Stimulated activated effector memory CD8-positive, alpha-beta T cell treated with anti-CD3 and anti-CD28 coated beads, Interleukin-12 subunit alpha, Interleukin-12 subunit beta, amount 100 ng/mL, for 72 hours (primary cell): Measurements from ENCODE around the gene THRA.

Experiments
- ATAC-seq: fragments of 150-1000 bp; cut with Tn5 transposase; 2 replicates; pipeline ENCODE4 v1.10.0; 2021
- DNase-seq, 2 donors: peaks; one replicate each; pipeline ENCODE4 v3.0.0; 2021 to 2022; ENCODE audit warnings: low spot score in 2 of 2
- H3K27ac Mint-ChIP-seq: one replicate; pipeline ENCODE4 v1.8.0; 2022; ENCODE audit warnings: mild to moderate bottlenecking, mixed read lengths
- H3K36me3 Mint-ChIP-seq: one replicate; pipeline ENCODE4 v1.8.0; 2022; ENCODE audit warnings: mild to moderate bottlenecking, mixed read lengths
- H3K4me1 Mint-ChIP-seq: one replicate; pipeline ENCODE4 v1.8.0; 2022; ENCODE audit warnings: mixed read lengths
- H3K4me3 Mint-ChIP-seq: one replicate; pipeline ENCODE4 v1.8.0; 2022; ENCODE audit warnings: mild to moderate bottlenecking, mixed read lengths
- H3K9me3 Mint-ChIP-seq: one replicate; pipeline ENCODE4 v1.8.0; 2022; ENCODE audit warnings: mixed read lengths

THRA gene

DNA sequence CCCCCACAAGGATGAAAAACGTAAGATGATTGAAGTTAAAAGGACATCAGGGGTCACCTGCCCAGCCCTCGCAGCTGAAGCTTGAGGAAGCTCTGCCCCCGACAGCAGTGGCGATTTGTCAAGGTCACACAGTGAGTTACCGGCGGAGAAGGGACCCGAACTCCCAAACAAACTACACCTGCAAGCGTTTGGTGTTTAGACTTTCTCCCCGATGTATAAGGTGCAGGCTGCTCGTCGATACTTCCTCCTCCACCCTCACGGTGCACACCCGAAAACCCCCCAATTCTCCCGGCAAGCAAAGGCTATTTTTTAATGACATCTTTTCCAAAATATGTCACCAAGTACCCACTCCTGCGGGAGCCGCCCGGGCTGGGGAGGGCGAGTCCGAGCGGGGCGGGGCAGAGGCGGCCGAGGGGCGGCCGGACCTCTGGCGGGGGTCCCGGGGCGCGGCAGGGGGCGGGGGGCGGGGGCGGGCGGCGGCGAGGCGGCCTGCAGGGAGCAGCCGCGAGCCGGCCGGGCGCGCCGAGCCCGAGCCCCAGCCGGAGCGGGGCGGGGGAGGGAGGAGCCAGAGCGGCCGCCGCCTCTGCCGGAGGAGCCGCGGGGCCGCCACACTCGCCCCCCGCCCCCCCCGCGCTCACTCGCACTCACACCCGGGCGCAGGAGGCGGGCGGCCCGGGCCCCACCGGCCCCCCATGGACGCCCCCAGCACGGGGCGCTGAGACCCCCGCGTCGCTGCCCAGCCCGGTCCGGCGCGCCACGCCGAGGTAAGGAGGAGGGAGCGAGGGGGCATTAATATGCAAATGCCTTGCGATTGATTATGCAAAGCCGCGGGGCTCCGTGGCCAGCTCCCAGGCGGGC is at the start of gene THRA:
Gene THRA (plus strand): TSS at position 637 of the 858 bp plus-strand sequence. CDS start 11,524 bp downstream, outside the sequence.
- ATAC-seq (peak; percentile 88), DNase-seq (peak; percentile 53 to 77)
- no peaks in the 10 kb centered on the region for H3K36me3 Mint-ChIP-seq
- peaks cover 47% of the 10 kb centered on the region for H3K4me1 Mint-ChIP-seq
- H3K27ac Mint-ChIP-seq: peak within 1 kb of the TSS; percentile 95
- no peaks in the 10 kb centered on the region for H3K9me3 Mint-ChIP-seq
- peak within 1 kb of the TSS; percentile 82 for H3K4me3 Mint-ChIP-seq

DNA sequence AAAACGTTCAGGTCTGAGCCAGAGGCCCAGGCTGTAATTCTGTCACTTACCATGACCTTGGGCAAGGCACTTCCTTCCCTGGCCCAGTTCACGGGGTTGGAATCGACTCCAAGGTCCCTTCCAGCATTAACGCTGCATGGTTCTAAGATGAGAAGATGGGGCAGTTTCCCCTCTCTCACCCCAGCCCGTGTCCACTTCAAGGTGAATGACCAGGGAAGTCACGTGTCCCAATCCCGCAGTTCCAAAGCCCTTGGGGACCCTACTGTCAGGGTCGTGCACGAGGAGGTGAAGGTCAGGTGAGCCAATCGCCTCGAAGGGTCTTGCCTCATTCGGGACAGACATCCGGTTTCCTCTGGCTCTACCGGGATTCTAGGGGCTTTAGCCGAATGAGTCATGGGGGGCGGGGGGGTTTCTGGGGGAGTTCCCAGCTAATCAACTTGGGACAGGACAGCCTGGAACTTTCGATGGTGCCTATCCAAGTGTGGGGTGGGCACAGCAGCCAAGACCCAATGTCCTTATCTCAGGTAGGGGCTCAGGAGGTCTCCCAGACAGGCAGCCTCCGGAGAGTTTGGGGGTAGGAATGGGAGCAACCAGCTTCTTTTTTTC is 48.3 kb upstream of the THRA start:
- no peak overlapping the region for H3K4me3 Mint-ChIP-seq
- peaks cover 15% of the 10 kb centered on the region for H3K36me3 Mint-ChIP-seq
- no peak for DNase-seq
- no peak for ATAC-seq
- peaks cover 6% of the 10 kb centered on the region for H3K4me1 Mint-ChIP-seq
- no peak overlapping the region for H3K27ac Mint-ChIP-seq
- H3K9me3 Mint-ChIP-seq: no peaks in the 10 kb centered on the region

DNA sequence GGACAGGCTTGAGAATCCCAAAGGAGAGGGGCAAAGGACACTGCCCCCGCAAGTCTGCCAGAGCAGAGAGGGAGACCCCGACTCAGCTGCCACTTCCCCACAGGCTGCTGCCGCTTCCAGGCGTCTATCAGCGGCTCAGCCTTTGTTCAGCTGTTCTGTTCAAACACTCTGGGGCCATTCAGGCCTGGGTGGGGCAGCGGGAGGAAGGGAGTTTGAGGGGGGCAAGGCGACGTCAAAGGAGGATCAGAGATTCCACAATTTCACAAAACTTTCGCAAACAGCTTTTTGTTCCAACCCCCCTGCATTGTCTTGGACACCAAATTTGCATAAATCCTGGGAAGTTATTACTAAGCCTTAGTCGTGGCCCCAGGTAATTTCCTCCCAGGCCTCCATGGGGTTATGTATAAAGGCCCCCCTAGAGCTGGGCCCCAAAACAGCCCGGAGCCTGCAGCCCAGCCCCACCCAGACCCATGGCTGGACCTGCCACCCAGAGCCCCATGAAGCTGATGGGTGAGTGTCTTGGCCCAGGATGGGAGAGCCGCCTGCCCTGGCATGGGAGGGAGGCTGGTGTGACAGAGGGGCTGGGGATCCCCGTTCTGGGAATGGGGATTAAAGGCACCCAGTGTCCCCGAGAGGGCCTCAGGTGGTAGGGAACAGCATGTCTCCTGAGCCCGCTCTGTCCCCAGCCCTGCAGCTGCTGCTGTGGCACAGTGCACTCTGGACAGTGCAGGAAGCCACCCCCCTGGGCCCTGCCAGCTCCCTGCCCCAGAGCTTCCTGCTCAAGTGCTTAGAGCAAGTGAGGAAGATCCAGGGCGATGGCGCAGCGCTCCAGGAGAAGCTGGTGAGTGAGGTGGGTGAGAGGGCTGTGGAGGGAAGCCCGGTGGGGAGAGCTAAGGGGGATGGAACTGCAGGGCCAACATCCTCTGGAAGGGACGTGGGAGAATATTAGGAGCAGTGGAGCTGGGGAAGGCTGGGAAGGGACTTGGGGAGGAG is 47.5 kb upstream of the THRA start, which contains the start of gene CSF3:
Gene CSF3 (plus strand): TSS at position 436 of the 993 bp plus-strand sequence. CDS start 35 bp downstream, at position 471.
- Mint-ChIP-seq H3K36me3 (peaks cover 15% of the 10 kb centered on the region), H3K27ac (no peak within 1 kb of the TSS), H3K4me1 (peaks cover 6% of the 10 kb centered on the region), H3K4me3 (no peak within 1 kb of the TSS), H3K9me3 (no peaks in the 10 kb centered on the region)
- ATAC-seq: no peak
- no peak for DNase-seq

- H3K4me3 Mint-ChIP-seq: no peak overlapping the region
- H3K27ac Mint-ChIP-seq: peak overlapping the region; percentile 26
- ATAC-seq (no peak), DNase-seq (no peak)
- peaks cover 6% of the 10 kb centered on the region for H3K4me1 Mint-ChIP-seq
- no peaks in the 10 kb centered on the region for H3K9me3 Mint-ChIP-seq
- H3K36me3 Mint-ChIP-seq: peaks cover 20% of the 10 kb centered on the region
Observed at GRCh38 chr17:40015998-40016985, 46.5 kb upstream of the THRA start.

DNA sequence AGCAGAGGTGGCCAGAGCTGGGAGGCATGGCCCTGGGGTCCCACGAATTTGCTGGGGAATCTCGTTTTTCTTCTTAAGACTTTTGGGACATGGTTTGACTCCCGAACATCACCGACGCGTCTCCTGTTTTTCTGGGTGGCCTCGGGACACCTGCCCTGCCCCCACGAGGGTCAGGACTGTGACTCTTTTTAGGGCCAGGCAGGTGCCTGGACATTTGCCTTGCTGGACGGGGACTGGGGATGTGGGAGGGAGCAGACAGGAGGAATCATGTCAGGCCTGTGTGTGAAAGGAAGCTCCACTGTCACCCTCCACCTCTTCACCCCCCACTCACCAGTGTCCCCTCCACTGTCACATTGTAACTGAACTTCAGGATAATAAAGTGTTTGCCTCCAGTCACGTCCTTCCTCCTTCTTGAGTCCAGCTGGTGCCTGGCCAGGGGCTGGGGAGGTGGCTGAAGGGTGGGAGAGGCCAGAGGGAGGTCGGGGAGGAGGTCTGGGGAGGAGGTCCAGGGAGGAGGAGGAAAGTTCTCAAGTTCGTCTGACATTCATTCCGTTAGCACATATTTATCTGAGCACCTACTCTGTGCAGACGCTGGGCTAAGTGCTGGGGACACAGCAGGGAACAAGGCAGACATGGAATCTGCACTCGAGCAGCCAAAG is 45.2 kb upstream of the THRA start:
- ATAC-seq: no peak
- Mint-ChIP-seq H3K36me3 (peaks cover 27% of the 10 kb centered on the region), H3K4me3 (no peak overlapping the region), H3K27ac (peak overlapping the region; percentile 26), H3K4me1 (peaks cover 6% of the 10 kb centered on the region), H3K9me3 (no peaks in the 10 kb centered on the region)
- no peak for DNase-seq

- H3K4me1 Mint-ChIP-seq: peaks cover 6% of the 10 kb centered on the region
- peaks cover 27% of the 10 kb centered on the region for H3K36me3 Mint-ChIP-seq
- ATAC-seq (no peak), DNase-seq (no peak)
- no peaks in the 10 kb centered on the region for H3K9me3 Mint-ChIP-seq
- H3K27ac Mint-ChIP-seq: peak overlapping the region; percentile 60
- H3K4me3 Mint-ChIP-seq: no peak overlapping the region
Observed at GRCh38 chr17:40018211-40019121, 44.3 kb upstream of the THRA start.

DNA sequence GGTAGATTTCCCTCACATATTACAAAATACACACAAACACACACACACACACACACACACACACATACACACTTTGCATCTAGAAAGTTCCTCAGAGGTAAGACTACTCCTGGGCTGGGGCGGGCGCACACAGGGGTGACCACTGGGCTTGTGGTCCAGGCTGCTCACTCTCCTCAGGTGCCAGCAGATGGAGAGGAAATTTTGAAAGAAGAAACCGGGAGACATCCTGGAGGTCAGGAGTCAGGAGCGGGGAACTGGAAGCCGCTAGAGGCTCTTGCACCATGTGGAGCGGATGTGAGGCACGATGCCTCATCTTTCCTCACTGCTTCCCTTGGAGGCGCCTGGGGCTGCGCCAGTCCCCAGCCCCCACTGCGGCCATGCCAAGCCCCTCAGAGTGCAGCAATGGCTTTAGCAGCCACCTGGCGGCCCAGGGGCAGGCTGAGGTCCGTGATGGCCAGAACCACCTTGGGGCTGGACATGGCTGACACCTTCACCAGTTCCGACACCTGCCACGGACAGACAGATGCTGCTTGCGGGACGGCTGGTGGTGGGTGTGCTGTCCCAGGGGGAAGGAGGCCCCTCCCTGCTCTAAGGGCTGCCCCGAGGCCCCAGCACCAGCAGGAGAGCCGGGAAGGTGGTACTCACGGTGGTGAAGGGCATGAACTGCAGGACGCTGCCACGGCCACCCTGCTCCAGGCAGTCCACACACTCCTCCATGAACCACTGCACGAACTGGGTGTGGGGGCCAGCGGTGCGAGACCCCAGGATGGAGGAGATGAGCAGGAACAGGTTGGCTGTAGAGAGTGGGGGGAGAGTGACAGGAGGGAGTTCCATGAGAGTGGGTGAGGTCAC is 43.4 kb upstream of the THRA start:
- H3K27ac Mint-ChIP-seq: peak overlapping the region; percentile 60
- ATAC-seq: no peak
- no peak for DNase-seq
- peaks cover 6% of the 10 kb centered on the region for H3K4me1 Mint-ChIP-seq
- H3K9me3 Mint-ChIP-seq: no peaks in the 10 kb centered on the region
- H3K36me3 Mint-ChIP-seq: peaks cover 33% of the 10 kb centered on the region
- no peak overlapping the region for H3K4me3 Mint-ChIP-seq

DNA sequence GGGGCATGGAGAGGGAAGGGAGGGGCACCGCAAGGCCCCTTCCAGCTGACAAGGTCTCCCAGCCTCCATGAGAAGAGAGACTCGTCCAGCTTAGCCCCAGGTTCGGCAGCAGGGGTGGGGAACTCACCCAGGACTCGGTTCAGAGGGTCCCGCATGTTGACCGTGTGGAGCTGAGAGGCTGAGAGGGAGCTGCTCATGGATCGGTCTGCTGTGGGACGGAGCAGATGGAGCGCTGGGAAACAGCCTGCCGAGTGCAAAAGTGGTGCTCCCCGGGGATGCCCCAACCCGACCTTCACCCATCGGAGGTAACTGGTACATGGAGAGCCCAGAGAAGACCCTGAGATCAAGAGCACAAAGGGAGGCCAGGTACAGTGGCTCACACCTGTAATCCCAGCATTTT is 42.6 kb upstream of the THRA start:
- no peak overlapping the region for H3K27ac Mint-ChIP-seq
- no peak for ATAC-seq
- DNase-seq: no peak
- peaks cover 7% of the 10 kb centered on the region for H3K4me1 Mint-ChIP-seq
- no peak overlapping the region for H3K4me3 Mint-ChIP-seq
- H3K9me3 Mint-ChIP-seq: no peaks in the 10 kb centered on the region
- peaks cover 41% of the 10 kb centered on the region for H3K36me3 Mint-ChIP-seq

DNA sequence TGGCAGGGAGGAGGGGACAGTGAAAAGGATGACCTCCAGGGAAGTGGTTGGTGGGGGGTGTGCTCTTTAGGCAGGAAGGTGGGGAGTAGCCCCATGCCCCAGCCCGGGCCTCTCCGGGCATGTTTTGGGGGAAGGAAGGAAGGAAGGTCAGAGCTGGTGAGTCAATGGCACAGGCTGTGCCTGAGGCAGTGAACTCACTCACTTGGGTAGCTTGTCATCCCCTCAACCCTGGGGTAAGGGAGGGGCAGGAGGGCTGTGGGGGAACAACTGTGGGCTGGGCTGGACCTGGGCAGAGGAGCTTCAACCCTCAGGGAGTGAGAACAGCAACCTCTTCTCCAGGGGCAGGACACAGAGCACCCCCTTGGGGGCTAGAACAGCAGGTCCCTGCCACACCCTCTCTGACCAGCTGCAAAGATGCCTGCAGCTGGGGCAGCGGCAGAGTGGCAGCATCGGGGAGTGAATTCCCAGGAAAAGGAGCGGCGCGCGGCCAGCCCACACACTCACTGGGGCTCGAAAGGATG is 41.3 kb upstream of the THRA start:
- Mint-ChIP-seq H3K36me3 (peaks cover 49% of the 10 kb centered on the region), H3K4me3 (no peak overlapping the region), H3K9me3 (no peaks in the 10 kb centered on the region), H3K4me1 (peaks cover 21% of the 10 kb centered on the region), H3K27ac (peak overlapping the region; percentile 79)
- no peak for ATAC-seq
- no peak for DNase-seq

- H3K4me1 Mint-ChIP-seq: peaks cover 29% of the 10 kb centered on the region
- H3K9me3 Mint-ChIP-seq: no peaks in the 10 kb centered on the region
- H3K4me3 Mint-ChIP-seq: no peak overlapping the region
- no peak overlapping the region for H3K27ac Mint-ChIP-seq
- DNase-seq: no peak
- ATAC-seq: no peak
- peaks cover 58% of the 10 kb centered on the region for H3K36me3 Mint-ChIP-seq
Observed at GRCh38 chr17:40022497-40022896, 40.3 kb upstream of the THRA start.

DNA sequence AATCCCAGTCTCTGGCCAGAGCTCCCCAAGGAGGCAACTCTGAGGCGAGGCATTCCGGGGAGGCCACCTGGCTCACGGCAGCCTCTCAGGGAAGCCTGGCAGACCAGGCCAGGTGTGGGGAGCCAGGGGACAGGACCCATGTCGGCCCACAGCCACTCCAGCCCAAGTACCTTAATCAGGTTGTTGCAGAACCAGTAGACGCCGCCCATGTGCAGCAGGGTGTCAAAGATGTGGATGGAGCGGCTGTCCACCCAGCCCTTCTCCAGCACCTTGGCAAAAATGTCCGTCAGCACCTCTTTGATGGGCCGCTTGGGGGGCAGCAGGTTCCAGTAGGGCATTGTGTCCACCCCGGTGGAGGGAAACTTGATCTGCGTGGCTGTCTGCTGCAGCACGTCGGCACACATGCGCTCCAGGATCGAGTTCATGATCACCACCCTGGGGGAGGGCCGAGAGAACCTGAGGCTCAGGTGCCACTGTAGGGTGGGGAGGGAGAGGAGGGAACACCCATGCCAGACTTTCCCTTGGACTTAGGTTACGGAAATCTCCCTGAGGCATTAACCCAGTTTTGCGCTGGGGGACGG is 39.7 kb upstream of the THRA start:
- Mint-ChIP-seq H3K36me3 (peaks cover 63% of the 10 kb centered on the region), H3K4me3 (no peak overlapping the region), H3K9me3 (no peaks in the 10 kb centered on the region), H3K27ac (no peak overlapping the region), H3K4me1 (peaks cover 29% of the 10 kb centered on the region)
- ATAC-seq: no peak
- no peak for DNase-seq
